Putamen (tissue), 1 donor: ENCODE measurements around the gene CHI3L1.

Experiments used
- DNase-seq: peaks from one replicate; pipeline ENCODE4 v3.0.0-alpha.2; 2016; ENCODE audit warnings: low spot score

The CHI3L1 gene

DNA sequence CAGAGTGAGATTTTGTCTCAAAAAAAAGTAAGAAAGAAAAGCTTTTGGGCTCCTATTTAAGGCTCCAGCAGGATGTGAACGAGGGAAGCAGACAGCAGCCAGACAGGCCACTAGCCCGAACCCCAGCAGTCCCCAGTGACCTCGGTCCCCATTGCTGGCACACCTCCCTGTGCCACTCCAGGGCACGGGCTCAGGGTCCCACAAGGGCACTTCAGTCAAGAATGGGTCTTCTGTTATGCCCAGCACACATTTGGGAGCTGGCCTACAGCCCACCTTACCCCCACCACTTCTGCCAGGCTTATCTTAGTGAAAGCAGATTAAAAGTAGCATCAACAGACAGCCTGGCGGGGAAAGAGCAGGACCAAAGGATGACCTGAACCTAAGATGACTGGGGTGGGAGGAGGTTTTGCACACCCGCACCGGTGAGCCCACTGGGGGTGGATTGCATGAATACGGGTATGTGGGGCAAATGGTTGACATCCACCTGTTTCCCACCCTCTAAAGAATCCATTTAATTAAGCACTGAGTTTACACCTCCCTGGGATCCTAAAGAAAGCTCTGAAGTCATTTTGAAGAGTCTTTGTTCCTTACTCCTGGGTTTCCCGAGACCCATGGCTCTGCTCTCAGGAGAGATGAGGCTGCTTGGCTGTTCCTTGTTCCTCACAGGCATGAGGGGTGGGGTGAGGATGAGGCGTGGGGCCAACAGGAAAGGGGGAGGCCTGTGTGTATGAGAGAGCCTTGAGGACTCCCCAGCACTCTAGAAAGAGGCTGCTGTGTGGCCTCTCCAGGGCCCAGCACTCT is 4.7 kb downstream of the CHI3L1 start:
- no peak for DNase-seq

DNA sequence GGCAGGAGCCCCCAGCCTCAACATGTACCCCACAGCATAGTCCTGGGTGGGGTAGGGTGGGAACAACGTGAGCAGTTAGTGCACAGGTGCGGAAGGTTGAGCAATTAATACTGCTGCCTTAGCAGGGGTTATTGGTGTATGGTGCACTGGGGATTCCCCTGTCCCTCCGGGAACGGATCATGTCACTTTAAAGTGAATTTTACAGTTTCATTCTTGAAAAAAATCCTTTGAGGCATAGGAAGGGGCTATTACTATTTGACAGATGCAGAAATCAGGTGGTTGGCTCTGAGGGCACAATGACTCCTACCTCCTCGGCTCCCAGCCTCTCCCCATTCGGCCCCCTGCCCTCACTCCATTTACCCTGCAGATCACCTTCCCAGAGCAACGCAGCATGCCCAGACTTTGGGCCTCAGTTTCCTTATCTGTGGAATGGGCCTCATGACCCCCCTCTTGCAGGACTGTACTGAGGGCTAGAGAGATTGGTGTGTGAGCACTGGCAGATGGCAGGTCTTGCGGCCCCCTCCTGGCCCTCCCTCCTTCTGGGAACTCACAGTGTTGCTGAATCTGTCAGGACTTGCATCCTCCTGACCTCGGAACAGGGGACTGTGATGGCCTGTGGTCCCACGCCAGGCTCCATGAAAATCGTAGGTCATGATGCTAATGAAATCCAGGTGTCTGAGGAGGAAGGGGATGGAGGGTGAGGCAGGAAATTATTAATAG is 5.7 kb downstream of the CHI3L1 start:
- no peak for DNase-seq

DNA sequence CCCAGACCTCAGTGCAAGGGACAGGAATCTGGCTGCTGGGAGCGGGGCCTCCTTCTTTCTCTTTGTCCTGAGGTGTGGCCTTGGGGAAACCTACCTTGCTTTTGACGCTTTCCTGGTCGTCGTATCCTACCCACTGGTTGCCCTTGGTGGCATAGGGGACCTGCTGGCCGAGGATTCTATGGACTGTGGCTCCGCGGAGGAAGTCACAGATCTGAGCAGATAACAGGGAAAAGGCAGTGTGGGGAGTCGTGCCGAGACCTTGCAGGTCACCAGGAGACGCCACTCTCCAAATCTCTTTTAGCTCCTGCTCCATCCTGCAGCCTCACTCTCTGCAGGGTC is 6.9 kb downstream of the CHI3L1 start:
- DNase-seq, result no peak

DNA sequence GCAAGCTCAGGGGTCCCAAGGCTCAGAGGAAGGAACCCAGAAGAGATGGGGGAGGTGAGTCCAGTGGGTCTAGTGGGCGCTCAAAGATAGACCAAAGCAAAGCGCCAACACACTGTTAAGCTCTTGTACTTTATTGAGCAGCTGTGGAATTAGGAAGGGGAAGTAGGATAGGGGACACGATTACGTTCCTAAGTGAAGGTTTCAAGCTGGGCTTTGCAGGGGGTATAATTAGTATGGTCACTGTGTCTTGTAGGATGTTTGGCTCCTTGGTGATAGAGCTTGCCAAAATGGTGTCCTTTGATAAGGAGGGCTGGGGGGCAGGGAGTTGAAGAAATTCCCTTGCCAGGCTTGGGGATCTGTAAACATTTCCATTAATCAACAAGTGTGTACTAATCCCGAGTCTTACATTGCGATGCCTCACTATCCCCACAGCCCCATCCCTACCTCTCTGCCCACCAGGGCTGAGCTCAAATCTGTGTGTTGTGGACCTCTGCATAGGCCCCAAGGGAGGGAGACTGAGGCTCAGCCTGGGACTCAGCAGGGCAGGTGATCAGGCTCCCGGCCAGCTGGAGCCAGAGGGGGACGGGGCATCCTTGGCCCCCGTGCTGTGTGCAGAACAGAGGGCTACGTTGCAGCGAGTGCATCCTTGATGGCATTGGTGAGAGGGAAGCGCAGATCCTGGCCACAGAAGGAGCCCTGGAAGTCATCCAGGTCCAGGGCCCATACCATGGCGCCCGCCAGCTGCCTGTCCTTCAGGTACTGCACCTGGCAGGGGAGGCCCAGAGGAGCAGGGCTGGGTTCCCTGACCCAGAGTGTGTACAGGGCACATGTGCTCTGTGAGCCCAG is 7.5 kb downstream of the CHI3L1 start:
- DNase-seq, result no peak

DNA sequence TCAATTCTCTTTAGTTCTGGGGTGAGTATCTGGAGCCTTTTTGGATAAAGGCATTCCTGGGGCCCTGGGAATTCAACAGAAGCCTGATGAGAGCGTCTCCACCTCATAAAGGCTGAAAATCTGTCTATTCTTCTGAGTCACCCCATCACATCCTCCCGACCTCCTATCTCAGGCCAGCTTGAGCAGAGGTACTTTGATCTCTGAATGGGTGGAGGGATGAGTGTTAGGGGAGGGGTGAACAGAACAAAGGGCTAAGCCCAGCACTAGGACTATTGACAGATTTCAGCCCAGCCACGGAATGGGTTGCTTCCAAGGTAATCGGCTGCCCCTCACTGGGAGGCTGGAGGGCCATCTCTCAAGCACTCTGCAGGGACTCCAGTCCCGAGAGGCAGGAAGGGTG is 8.4 kb downstream of the CHI3L1 start:
- no peak for DNase-seq

DNA sequence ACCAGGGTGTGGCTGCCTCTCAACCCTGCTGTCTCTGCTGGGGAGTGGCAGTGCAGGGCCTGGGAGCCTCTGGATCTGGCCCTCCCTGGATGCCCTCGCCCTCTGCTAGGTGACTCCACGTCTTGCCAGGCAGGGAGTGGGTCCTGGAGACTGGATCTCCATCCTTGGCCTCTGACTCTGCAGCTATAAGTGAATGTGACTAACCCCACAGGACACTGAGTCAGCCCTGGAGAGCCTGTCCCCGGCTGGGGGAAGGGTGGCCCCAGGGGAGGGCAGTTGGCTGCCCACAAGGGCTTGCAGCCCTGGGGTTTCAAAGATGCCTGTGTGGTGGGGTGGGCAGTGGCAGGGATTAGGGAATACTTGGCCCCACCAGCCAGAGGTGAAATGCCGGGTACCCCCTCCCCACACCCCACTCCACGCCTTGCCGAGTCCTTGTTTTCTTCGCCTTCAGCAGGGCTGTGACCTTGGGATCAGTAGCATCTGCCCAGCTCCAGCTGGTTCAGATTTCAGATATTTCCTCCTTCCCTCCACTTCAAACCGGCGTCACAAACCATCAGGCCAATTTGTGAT is 8.9 kb downstream of the CHI3L1 start:
- DNase-seq, result no peak

DNA sequence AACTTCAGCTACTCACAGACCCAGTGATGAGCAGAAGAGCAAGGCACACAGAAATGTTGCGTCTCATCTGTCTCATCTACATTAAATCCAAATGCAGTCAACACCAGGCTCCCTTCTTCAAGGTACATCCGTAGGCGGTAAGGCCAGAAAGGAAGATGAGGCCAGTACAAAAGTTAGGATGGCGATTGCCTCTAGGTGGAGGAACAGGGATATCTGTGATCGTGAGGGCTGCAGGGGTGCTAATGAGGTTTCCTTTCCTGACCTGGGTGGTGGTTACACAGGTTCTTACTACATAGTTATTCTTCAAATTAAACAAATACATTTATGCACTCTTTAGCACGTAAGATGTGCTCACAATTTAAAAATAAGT is 9.5 kb downstream of the CHI3L1 start:
- no peak for DNase-seq

DNA sequence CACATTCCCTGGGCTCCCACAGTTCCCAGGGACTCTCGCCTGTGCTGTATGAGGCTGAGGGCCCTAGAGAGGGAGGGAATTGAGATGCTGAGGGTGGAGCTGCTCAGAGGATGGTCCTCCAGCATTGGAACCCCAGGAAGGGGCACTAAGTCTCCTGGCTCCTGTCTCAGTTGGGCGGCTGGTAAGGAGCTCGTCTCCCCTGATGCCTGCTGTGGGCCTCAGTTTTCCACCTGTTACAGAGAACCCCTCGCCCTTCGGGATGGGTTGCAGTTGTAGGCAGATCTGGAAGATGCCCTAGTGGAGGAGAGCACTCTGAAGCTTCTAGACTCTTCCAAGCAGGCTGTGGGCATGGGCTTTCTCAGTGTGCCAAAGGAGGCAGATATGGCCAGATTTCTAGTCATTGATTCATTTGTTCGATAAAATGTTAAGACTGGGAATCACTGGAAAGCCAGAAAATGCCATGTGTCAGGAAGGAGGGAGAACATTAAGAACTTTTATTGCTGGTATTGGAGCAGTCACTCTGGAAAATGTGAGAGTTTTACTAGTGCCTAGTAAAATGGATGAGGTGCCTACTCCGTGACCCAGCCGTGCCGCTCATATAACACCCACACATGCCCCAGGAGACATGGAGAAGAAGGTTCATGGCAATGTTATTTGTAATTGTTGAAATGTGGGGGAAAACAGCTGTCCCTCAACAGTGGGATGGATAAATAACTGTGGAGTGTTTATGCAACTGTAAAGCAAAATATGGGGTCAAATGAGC is 10.1 kb downstream of the CHI3L1 start:
- no peak for DNase-seq

DNA sequence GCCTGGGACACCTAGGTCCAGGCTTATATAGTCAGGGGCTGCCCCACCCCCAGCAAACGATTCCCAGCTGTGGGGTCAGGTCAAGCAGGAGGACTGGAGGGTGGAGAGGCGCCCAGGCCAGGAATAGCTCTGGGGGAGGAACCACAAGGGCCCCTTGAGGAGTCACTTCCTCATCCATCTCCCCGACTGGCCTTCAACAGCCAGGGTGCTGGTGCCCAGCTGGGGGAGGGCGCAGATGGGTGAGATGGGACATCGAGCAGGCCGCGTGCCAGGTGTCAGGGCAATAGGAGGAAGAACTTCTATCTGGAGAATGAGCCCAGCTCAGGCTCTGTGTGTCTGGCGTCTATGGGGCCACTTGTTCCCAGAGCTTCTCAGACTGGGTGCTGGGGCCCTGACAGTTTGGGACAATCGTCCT is 10.7 kb downstream of the CHI3L1 start:
- no peak for DNase-seq

DNA sequence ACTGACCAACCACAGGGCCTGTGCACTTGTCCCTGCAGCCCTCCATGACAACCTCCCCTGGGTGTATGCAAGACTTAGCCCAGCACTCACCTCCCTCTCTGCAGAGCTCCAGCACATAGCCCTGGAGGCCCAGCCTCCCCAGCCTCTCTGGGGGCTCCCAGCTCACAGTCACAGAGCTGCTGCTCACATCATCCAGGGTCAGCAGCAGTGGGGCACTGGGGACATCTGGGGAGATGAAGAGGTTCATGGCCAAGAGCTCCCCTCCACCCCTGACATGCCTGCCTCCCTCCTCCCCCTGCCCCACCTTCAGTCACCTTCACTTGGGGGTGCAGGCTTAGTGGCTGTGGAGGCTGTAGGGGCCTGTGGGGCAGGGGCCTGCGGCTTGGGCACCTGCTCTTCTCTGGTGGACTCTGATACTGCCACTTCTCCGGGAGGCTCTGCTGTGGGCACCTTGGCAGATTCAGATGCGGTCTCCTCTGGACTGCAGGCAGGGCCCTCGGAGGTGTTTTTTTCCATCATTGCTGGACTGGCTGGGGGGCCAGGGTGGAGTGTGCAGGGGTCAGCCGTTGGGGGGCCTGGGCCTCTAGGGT is 11.2 kb downstream of the CHI3L1 start, which contains the start of gene MYBPH:
Gene MYBPH, minus strand, starts transcription at position 590 of the 590 bp plus-strand sequence. Its CDS starts 71 bp downstream, at position 519.
- DNase-seq, result no peak

DNA sequence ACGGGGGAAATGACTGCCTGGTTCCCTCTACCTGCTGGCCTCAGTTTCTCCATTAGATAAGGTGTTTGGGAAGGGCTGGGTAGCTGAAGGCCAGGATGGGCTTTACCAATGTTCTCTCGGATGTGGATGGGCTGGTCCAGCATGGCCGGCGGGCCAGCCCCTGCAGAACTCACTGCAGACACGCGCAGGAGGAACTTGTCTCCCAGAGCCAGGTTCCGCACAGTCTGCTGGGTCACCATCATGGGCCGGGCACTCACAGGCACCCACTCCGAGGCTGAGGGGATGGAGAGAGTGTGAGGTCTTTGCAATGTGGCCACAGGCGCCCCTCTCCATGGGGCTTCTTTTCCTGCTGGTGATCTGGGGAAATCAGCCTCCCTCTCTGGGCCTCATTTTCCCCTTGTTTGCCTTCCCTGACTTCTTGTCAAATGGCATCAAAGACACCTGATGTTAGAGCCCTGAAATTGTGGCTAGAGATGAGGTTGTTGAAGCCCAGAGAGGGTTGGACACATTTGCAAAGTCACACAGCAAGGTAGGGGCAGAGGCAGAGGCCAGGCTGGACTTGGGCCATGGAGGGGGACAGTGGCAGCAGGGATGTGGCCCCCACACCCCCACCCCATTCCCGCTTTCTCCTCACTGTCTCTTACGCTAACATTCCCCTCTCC is 12.0 kb downstream of the CHI3L1 start:
- DNase-seq, result no peak

DNA sequence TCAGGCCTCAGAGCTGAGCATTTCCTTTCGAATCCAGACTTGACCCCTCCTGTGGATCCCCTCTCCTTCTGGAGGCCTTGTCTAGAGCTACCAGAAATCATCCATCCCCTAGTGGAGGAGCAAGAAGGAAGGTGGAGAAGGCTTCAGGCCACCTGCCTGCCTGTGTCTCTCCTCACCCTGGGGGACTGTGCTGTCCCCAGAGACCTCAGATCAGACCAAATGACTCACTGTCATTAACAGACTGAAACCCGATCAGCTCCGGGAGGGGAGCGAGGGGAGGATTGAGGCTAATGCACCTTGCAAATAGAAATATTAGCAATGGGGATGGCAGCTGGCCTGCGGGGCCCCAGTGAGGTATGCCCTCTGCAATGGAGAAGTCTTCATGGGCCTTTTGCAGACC is 12.9 kb downstream of the CHI3L1 start:
- DNase-seq, result no peak

DNA sequence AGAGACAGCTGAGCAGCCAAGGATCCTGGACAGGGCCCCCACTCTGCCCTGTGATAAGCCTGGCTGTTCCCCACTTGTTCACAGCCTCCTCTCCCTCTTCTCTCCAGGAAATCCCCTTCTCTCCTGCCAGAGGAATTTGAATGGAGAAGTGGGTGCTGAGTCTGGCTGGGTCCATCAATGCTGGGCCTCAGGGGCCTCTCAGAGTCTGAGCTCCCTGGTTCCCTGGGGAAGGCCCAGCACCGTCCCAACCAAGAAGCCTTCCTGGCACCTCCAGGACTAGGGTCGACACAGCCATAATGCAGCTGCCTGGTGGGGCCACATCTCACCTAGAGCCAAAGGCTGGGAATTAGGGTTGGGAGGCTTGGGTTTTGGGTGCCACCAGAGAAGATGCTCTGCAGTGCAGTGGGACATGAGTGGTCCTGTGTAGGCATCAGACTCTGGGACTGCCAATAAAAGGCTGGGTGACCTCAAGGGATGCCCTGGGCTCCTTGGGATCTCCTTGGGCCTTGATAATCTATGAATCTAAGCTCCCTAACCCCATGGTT is 13.4 kb downstream of the CHI3L1 start:
- no peak for DNase-seq

DNA sequence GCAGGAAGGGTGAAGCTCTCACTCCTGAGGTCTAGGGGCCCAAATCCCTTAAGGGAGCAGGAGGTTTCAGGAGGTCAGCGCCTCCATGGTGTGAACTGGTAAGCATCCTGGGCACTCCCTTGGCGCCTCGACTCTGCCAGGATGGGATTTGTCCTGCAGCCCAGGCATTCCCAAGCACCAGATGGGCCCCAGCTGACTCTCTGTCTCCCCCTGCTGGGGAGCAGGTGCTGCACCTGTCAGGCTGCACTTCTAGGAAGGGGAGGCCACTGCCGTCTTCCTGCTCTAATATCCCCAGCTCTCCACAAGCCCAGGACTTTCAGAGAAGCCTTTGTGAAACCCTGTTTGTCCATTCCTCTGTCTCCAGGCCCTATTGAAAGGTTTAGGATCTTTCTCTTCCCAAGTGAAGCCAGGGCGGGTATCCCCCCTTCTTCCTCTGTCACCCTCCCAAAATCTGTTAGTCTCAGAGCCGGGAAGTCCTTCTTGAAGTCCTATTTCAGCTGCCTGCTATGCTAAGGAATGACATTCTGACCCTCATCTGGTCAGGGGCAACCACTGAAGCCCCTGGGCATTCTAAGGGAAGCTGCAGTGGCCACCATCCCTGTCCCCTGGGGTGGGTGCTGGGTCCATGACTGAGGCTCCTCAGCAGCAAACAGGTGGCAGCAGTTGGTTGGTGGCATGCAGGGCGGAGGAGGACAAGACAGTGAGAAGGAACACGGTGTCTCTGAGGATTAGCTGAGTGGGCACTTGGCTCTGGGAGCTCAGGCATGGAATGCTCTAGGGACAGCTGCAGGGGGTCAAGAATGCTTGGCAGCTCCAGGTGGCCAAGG is 14.1 kb downstream of the CHI3L1 start:
- no peak for DNase-seq

DNA sequence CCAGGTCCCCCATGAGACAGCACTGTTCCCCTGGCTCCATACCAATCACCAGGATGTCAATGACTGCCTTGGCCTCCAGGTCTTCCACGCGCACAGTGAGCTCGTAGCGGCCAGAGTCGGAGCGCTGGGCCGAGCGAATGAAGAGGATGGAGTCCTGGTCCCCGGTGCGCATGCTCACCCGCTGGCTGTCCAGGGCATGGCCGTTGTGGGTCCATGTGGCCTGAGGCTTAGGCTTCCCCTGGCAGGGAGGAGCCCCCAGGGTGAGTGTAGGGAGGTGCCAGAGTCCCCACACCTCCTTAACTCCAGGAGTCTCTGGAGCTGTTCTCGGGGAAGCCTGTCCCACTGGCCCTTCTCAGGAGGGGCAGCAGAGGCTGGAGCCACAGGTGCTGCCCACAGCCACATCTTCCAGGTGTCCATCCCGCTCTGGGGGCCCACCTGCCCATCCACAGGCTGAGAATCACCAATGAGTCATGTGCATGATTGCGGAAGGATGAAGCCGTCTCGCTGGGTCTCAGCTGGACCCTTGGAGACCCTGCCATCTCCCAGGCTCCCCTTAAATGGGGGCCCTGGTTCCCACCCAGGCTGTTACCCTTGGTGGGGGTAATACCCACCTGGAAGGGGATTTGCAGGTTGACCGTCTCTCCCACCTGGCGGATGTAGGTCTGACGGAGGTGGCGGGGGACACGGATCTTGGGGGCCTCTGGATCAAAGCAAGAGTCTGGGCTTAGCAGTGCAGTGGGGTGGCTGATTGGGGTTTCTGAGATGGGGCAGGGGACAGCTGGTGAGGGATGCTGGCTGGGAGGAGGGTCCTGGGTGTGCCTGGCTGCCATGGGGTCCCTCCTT is 14.9 kb downstream of the CHI3L1 start:
- DNase-seq, result no peak

DNA sequence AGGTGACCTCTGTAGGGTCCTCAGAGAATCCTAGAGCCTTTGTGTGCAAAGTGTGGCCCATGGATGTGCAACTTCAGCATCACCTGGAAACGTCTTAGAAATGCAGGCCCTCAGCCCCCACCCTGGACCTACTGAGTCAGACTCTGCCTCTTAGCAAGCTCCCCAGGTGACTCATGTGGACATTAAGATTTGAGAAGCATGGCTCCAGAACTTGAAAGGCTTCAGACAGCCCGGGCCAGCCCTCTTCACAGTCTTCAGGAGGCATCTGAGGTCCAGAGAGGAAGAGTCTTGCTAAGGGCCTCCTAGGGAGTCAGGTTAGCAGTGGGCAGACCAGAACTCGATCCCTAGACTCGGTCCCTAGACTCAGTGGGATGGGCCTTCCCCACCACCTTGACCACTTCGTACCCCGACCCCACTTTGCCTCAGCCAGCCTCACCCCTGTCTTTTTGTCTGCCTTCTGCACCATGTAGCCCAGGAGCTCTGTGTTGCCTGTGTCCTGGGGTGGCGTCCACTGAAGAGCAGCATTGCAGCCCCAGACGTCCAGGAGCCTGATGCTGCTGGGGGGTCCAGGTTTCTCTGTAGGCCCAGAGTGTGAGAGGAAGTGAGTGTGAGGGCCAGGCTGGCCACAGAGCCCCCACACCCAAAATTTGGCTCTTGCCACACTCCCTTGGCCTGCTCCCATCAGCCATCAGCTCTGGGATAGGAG is 15.7 kb downstream of the CHI3L1 start:
- no peak for DNase-seq

DNA sequence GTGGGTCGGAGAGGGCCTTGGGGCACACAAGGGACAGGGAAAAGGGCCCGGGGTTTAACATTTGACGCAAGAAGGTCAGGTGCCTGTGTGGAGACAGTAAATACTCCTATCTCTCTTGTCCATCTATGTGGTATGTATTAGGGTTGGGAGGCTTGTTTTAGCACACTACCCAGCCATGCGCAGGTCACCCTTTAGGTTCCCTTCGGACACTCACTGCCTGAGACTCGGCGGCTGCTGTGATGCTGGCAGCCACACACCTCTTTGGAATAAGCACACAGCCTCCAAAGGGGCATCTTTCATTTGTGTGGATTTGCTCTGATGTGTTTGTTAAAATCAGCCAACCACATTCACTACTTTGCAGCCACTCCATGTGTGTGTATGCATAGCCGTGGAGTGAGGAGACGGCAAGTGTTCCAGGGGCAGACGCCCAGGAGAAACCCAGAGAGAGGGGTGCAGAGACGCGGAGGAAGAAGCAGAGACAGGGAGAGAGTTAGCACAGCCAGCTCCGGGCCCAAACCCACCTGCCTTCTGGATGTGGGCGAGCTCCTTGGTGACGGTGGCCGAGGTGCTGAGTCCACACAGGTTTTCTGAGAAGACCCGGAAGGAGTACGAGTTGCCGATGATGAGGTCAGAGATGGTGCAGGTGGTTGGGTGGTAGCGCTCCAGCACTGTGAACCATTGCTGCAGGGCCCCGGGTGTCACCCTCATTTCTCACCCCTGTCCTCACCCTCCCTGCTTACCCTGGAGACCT is 16.6 kb downstream of the CHI3L1 start:
- no peak for DNase-seq
